Activated CD8-positive, alpha-beta memory T cell treated with anti-CD3 and anti-CD28 coated beads, Interleukin-2, amount 10 ng/mL, durations not matched to agents 7 days and 5 days (primary cell): ENCODE results near the gene HIF1A. TPM values are rescaled to one million over a fixed set of nuclear protein-coding genes. Genes with fewer than 3 reads are reported as not detected.

Experiments used
- total RNA-seq, 2 experiments: library from RNA; stranded (reverse); gene quantifications; one replicate each; pipeline ENCODE4 v1.2.3, GENCODE V29; 2021

HIF1A gene
- total RNA-seq, 2 experiments from 2014 or later = 134 to 158 TPM

Other genes with a start within 250 kb of the HIF1A start
- gene SNAPC1, start 66.9 kb downstream of the HIF1A start, total RNA-seq = 1 to 10 TPM; 5.1 to 5.8 TPM
- gene SYT16, start 117.2 kb downstream of the HIF1A start, total RNA-seq = not detected